T1000 (cell line): ENCODE data around the gene PCNX1.
A peak's percentile ranks its signal among the peaks of the same experiment; 100 is the strongest.
"Not testable (repeated sequence)": the region's sequence is repeated elsewhere in the genome, so short reads cannot be mapped to it uniquely, and the experiment has no call there.

ENCODE experiments used
- DNase-seq: peaks from one replicate; lab custom pipeline; 2025; ENCODE audit warnings: mixed read lengths; lab: John Stamatoyannopoulos, UW

PCNX1 gene

DNA sequence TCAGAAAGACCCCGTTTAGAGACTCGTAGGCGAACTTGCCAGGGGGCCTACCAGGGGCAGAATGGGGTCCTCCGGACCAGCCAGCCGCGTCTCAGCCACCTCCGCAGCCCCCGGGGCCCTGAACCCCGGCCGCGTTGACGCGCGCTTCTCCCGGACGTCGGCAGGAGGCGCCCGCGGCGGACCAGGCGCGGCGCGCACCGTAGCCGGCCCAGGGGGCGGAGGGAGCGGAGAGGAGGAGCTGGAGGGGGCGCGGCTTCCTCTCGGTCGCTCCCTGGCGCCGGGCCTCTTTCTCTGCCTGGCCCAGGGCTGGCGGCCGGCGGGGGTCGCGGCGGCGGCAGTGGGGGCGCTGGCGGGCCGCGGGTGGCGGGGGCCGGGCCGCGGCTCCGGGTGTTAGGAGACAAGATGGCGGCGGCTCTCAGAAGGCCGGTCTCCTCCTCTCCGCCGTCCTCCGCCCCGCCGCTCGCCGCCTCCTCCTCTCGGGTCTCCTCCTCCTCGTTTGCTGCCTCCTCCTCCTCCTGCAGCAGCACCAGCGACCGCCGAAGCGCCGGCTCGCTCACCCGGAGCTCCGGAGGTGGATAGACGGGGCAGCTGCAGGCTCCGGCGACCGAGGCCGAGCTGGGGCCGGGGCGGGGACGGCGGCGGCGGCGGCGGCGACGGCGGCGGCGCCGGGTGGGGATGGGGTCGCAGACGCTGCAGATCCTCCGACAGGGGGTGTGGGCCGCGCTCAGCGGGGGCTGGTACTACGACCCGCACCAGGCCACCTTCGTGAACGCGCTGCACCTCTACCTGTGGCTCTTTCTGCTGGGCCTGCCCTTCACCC is at the start of gene PCNX1:
Gene PCNX1, plus strand, starts transcription at position 284 of the 820 bp plus-strand sequence. Its CDS starts 392 bp downstream, at position 676.
- peak; percentile 89 for DNase-seq

DNA sequence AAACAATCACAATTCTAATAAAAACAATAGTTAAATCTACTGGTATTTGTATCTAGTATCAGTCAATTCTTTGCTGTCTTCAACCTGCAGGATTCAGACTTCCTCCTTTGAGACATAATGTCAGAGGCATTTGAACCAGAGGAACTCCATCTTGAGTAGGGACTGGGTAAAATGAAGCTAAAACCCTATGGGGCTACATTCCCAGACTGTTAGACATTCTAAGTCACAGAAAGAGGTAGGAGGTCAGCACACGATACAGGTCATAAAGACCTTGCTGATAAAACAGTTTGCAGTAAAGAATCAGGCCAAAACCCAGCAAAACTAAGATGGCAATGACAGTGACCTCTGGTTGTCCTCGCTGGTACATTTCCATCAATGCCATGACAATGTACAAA is 49.8 kb upstream of the PCNX1 start:
- DNase-seq, result no peak

DNA sequence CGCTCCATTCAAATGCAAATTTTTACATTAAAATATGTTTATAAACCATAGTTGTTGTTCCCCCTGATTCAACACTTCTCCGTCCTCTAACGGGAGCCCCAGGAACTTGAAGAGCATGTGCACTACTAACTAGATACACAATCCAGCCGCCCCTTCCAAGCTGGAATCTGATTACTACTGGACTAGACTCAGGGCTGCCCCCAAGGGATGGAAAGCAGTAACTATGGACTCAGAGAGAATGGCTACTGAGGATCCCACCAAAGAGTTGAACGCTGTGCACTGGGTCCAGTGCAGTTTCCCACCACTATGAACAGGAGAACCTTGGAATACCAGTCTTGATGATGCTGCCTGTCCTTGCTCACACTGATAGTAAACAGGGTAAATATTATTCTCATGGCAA is 48.6 kb upstream of the PCNX1 start:
- DNase-seq, result no peak

DNA sequence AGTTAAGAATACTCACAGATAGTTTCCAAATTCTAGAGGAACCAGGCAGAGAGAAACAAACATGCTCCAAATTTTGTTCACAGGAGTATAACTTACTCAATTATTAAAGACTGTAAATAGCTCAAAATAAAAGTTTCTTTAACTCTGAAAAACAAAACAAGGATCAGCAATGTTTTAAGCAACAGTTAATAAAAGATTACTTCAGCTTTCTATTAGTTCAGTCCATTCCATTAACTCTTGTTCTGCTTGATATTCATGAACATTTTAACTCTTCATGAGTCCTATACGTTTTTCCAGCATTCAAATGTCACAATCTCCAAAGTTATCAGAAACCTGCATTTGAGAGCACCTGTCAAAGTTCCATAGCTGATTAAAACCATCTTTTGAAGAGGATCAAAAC is 40.3 kb upstream of the PCNX1 start:
- DNase-seq, result not testable (repeated sequence)

DNA sequence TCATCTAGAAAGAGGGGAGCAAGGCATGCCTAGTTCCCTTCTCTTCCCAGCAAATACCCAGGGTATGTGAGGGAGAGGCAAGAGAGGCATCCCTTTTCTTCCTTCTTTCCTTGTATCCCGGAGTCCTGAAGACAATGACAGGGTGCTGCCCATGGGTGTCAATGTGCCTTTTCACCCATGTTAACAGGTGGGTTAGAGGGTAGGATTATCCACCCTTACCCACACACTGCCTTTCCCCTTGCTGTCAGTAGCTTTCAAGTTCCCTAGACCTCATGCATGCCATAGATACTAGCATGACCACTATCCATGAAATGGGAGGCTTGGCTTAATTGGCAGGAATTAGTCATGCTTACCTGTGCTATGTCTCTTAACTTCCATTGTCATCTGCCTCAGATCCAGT is 36.3 kb upstream of the PCNX1 start:
- no peak for DNase-seq

DNA sequence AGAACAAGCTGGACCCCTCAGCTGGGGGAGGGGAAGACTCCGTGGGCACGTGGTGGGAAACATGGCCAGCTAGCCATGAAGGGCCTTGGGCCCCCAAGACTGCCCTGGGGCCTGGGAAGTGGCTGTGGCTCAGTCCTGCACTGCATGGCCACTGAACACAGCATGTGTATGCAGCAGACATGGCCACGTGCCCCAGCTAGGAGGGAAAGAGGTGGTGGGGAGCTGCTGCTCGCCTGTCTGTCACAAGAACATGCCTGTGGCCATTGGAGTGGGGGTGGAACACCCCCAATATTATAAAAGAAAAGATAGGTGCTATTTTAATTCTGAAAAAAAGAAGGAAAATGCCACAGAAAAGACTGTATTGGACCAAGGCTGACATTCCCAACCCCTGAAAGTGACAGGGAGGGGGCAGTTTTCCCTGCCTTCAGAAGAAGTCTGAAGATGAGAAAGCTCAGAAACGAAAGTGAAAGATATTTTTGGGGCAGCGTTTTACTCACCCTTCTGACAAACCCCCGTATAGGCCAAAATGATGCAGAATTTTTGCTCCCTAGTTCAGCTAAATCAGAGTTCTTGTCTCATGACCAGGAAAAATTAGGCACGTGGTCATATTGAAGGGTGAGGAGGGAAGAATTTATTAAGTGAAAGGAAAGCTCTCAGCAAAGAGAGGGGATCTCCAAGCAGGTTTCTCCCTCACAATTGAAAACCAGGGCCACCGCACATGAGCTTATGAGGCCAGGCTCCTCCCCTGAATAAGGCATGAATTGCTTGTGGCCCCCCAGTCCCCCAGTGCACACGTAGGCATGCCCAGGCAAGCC is 35.2 kb upstream of the PCNX1 start:
- no peak for DNase-seq

DNA sequence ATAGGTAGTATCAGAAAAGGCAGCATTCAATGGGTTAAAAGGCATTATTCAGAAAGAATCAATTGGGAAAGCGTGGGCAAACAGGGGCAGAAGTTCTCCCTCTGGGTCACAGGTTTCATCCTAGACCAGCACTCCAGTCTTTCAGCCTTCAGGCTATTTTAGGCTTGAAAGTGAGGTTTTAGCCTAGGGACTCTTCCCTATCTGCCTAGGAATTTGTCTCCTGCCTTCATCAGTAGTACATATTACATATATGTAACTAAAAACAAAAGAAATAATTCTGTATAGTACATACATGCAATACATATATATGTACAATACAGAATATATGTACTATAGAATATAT is 34.6 kb upstream of the PCNX1 start:
- DNase-seq, result no peak

DNA sequence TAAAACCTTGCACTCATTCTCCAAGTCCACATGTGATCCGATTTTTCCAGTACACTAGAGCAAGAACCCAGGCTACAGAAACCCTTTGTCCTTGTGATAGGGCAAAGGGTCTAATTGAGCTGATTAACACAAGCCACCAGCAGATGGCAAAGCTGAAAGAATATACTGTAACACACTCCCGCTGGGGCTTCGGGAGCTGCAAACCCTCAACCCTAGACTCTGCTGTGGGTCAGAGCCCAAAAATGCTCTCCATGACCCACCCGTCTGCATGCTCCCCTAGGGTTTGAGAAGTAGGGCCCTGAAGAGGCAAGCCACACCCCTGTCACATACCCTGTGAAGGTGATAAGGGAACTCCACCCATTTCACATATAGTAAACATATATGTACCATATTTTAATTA is 33.6 kb upstream of the PCNX1 start:
- DNase-seq, result no peak

DNA sequence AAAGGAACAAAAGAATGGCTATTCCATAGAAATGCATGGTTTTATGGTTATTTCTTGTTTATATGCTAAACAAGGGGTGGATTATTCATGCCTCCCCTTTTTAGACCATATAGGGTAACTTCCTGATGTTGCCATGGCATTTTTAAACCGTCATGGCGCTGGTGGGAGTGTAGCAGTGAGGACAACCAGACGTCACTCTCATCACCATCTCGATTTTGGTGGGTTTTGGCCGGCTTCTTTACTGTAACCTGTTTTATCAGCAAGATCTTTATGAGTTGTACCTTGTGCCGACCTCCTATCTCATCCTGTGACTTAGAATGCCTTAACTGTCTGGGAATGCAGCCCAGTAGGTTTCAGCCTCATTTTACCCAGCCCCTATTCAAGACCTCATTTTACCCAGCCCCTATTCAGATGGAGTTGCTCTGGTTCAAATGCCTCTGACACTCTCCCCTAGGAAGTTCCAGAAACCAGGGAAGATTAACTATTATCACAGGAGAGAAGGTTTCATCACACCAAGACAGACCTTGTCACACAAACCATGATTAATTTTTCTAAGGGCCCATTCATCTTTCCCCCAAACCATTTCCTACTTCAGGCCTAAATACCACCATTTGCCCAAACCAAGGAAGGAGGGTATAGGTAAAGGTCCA is 31.3 kb upstream of the PCNX1 start:
- DNase-seq, result not testable (repeated sequence)

DNA sequence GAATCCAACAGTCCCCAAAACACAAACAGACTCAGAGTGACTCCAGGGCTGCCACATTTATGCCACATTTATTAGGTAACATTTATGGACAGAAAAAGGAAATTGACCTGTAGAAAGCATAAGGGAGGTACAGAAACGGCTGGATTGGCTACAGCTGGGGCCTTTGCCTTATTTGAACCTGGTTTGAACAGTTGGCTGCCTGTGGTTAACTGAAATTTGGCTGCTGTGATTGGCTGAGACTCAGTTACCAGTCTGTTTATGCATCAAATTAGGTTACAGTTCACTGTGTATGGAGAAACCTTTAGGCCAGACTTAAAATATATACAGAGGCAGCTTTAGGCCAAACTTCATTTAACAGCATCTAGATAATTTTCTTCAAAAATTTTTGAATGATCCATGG is 27.8 kb upstream of the PCNX1 start:
- DNase-seq, result no peak

DNA sequence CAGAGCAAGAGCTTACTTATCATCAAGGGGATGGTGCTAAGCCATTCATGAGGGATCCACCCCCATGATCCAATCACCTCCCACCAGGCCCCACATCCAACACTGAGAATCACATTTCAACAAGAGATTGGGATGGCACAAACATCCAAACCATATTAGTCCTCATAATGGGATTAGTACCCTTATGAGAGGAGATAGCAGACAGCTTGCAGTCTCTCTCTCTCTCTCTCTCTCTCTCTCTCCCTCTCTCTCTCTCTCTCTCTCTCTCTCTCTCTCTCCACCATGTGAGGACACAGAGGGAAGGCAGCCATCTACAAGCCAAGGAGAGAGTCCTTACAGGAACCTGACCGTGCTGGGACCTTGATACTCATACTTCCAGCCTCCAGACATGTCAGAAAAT is 26.4 kb upstream of the PCNX1 start:
- not testable (repeated sequence) for DNase-seq

DNA sequence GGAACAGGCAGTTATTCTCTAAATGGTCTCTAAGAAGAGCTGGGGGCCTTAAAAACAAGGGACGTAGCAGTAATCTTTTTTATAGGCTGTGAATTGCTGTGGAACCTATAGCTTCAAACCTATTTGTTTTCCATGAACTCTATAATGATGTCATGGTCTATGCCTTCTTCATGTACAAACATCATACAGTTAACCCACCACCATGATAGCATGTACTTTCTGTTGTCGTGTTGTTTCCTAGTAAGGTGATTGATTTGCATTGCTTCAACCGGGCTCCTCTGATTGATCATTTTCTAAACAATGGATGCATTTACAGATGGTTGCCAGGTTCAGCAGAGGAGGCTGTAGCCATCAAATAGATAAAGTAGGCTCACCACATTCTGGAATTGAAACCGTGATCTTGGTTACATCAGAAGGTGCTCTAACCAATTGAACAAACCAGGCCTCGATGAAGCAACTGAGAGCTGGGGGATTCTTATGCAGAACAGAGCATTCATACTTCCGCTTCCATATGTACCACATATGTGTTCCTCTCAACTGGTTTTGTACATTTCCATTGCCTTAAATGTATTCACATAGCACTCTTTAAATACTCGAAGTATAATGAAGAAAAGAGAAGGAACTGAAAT is 25.6 kb upstream of the PCNX1 start:
- no peak for DNase-seq

DNA sequence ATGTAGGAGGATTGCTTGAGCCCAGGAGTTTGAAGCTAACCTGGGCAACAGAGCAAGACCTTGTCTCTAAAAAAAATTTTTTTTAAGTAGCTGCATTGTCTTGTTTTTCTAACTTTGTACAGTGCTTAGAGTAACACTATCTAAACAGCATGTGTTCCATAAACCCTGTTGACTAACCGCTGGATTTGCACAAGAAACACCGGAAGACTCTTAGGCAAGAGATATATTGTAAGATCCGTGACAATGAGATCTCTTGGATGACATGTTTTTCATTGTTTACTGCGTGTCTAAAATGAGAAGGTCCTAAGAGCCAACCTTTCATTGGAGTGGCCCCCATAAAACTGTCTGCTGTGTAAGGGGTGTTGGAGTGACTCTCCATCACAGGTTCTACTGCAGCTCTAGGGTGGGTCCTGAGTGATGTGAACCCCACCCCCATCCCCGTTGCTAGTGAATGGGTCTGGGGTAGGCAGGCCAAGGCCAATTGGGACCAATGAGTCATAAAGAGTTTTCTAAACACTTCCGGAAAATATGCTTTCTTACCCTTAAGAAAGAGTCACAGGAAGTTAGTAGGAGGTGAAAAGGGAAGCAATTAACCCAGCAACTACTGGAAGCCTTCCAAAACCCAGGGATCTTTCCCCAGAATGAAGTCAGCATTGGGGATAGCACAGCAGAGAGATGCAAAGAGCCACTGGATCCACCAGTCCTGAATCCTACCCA is 24.3 kb upstream of the PCNX1 start:
- no peak for DNase-seq

DNA sequence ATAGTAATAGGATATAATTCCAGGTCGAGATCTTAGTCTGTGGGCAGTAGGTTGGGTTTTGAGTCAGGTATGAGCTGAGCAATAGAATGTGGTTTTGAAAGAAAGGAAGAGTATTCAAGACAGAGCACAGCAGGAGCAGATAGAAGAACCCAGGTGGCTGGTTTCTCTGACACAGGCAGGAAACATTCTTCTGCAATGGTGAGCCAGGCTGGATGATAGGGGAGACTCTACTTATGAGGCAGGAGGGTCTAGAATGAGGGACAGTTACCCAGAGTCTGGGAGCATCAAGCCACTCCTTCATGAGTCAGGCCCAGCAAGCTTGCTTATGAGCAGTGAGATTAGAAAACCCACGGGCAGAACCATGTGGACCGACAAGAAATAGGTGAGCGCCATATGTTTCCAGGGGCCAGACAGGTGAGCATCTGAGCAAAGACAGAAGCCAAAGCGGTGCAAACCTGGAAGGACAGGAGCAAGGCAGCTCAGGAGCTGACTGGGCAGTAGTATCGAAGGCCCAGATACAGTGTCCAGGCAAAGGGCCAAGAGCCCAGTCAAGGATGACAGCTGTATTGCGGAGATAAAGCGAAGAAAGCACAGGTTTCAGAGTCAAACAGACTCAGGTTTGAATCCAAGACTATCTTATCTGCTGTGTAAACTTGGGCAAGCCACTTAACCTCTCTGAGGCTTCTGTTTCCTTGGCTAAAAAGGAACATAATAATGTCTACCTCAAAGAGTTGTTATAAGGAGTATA is 22.5 kb upstream of the PCNX1 start:
- DNase-seq, result no peak

DNA sequence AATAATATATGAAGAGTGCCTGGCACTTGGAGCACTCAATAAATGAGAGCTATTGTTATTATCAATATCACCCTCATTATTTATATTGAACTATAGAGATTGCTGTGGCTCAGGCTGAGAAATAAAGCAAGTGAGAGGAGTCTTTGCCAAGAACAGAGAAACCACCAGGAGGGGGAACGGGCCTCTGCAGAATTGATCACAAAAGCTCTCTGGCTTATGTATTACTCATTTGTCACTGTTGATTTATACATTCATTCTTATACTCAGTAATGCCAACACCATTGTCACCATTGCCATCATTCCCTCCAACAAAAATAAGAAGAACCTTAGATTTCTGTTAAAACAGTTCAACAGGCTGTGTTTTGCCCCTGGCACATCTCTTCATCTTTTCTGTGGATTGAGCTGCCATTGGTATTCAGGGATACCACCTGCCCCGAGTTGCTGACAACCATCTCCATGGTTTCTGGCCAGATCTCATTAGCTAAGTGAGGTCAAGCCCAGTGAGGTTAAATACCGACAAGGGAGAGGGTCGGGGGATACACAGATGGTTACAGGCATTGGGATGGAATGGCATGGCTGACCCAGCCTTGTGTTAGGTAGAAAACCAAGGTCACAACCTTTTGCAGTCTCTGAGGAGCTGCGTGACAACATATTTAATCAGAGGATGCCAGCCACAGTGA is 21.8 kb upstream of the PCNX1 start:
- no peak for DNase-seq

DNA sequence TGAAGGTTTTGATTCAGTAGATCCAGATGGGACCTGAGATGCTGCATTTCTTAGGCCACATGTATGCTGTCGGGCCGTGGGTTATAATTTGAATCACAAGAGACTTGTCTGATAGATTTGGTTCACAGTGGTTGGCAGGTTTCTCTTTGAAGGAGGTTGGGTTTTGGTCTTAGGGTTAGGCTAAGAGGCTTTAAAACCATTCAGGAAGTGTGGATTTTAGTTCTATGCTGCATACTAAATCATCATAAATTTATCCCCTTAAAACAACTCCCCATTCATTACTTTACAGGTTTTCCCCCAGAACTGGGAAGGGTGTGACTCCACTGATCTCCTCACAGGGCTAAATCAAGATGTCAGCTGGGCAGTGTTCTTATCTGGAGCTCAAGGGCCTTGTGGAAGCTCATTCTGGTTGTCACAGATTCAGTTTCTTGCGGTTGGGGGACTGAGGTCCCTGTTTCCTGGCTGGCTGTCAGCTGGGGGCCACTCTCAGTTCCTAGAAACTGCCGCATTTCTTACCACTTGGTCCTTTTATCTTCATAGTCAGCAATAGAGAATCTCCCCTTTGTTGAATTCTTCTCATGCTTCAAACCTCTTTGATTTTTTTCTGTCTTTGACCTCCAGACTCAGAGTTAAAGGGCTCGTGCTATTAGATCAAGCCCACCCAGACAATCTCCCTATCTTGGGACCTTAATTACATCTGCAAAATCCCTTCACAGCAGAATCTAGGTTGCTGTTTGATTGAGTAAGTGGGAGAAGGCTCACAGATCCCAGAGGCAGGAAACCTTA is 20.6 kb upstream of the PCNX1 start:
- no peak for DNase-seq

DNA sequence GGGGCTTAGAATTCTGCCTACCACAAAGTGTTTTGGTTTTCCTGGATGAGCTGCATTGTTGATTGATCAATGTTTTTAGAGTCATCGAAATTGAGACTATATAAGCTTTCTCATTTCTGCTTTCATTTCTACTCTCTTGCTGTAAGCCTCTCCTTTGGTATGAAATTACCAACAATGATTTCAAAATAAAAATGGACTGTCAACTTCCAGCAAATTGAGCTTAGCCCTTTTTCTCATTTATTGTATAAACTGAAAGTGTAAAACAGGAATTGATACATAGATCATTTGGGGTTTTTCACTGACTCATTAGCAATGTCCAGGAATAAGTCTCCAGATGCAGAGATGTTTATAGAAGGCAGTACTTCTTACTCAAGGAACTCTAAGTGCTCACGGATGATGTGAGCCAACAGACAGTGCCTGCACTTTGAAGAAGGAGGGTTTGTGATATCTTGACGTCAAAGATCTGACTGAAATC is 20.0 kb upstream of the PCNX1 start:
- DNase-seq, result no peak

DNA sequence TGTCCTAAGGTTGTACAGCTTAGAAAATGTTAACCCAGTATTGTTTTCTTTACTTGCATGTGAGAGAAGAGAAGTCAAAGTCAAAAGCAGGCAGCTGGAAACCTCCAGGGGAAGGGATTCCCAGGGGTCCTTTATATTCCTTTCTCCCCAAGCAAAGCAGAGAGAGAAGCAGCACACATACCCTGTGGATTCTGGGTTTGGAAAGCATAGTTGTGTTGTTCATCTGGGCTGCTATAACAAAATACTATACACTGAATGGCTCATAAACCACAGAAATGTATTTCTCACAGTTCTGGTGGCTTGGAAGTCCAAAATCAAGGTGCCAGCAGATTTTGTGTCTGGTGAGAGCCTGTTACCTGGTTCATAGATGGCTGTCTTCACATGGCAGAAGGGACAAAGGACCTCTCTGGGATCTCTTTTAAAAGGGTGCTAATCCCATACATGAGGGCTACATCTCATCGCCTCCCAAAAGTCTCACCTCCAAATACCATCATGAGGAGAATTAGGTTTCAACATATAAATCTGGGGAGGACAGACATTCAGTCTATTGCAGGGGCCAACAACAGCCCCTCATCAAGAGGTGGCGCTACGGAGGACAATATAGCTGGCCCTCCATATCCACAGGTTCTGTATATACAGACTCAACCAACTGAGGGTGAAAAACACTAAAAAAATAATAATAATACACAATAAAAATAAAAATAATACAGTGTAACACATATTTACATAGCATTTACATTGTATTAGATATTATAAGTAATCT is 19.3 kb upstream of the PCNX1 start:
- no peak for DNase-seq
